Measurements from ENCODE around the gene LY6G5C. TPM values are rescaled to one million over a fixed set of nuclear protein-coding genes. Genes with fewer than 3 reads are reported as not detected.

The LY6G5C gene
- total and polyA plus RNA-seq, 2 of the 13 experiments (the other 11 are each of a cell fraction or from before 2014, with no cell fraction given), result 0.33 to 0.55 TPM

- TF ChIP-seq, protein P1, sequence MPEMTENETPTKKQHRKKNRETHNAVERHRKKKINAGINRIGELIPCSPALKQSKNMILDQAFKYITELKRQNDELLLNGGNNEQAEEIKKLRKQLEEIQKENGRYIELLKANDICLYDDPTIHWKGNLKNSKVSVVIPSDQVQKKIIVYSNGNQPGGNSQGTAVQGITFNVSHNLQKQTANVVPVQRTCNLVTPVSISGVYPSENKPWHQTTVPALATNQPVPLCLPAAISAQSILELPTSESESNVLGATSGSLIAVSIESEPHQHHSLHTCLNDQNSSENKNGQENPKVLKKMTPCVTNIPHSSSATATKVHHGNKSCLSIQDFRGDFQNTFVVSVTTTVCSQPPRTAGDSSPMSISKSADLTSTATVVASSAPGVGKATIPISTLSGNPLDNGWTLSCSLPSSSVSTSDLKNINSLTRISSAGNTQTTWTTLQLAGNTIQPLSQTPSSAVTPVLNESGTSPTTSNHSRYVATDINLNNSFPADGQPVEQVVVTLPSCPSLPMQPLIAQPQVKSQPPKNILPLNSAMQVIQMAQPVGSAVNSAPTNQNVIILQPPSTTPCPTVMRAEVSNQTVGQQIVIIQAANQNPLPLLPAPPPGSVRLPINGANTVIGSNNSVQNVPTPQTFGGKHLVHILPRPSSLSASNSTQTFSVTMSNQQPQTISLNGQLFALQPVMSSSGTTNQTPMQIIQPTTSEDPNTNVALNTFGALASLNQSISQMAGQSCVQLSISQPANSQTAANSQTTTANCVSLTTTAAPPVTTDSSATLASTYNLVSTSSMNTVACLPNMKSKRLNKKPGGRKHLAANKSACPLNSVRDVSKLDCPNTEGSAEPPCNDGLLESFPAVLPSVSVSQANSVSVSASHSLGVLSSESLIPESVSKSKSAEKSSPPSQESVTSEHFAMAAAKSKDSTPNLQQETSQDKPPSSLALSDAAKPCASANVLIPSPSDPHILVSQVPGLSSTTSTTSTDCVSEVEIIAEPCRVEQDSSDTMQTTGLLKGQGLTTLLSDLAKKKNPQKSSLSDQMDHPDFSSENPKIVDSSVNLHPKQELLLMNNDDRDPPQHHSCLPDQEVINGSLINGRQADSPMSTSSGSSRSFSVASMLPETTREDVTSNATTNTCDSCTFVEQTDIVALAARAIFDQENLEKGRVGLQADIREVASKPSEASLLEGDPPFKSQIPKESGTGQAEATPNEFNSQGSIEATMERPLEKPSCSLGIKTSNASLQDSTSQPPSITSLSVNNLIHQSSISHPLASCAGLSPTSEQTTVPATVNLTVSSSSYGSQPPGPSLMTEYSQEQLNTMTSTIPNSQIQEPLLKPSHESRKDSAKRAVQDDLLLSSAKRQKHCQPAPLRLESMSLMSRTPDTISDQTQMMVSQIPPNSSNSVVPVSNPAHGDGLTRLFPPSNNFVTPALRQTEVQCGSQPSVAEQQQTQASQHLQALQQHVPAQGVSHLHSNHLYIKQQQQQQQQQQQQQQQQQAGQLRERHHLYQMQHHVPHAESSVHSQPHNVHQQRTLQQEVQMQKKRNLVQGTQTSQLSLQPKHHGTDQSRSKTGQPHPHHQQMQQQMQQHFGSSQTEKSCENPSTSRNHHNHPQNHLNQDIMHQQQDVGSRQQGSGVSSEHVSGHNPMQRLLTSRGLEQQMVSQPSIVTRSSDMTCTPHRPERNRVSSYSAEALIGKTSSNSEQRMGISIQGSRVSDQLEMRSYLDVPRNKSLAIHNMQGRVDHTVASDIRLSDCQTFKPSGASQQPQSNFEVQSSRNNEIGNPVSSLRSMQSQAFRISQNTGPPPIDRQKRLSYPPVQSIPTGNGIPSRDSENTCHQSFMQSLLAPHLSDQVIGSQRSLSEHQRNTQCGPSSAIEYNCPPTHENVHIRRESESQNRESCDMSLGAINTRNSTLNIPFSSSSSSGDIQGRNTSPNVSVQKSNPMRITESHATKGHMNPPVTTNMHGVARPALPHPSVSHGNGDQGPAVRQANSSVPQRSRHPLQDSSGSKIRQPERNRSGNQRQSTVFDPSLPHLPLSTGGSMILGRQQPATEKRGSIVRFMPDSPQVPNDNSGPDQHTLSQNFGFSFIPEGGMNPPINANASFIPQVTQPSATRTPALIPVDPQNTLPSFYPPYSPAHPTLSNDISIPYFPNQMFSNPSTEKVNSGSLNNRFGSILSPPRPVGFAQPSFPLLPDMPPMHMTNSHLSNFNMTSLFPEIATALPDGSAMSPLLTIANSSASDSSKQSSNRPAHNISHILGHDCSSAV (CRISPR knock-in tag; IDR thresholded peaks at IDR 0.05; ENCODE audit: borderline replicate concordance), result no peak; the same call in 1 of the 2 replicates
- peak; percentile 43 for TF ChIP-seq ARID5B (CRISPR knock-in tag; IDR thresholded peaks at IDR 0.05)
- TF ChIP-seq SNAPC2 (CRISPR knock-in tag; IDR thresholded peaks at IDR 0.05), result peak; percentile 71; the same call in 1 of the 2 replicates
- 0 out of 2 replicates have a peak, but pooled peaks have one; percentile 32 for TF ChIP-seq ZNF83 (CRISPR knock-in tag; IDR thresholded peaks at IDR 0.05; ENCODE audit: borderline replicate concordance)
- TF ChIP-seq ZFYVE20 (CRISPR knock-in tag; IDR thresholded peaks at IDR 0.05; ENCODE audit: borderline replicate concordance, low read depth), result 0 out of 2 replicates have a peak, but pooled peaks have one; percentile 60
- TF ChIP-seq, protein P2, sequence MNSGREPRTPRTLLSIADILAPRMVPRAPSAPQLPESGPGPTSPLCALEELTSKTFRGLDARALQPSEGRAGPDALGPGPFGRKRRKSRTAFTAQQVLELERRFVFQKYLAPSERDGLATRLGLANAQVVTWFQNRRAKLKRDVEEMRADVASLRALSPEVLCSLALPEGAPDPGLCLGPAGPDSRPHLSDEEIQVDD (CRISPR knock-in tag; IDR thresholded peaks at IDR 0.05; ENCODE audit: borderline replicate concordance), result 0 out of 2 replicates have a peak, but pooled peaks have one; percentile 55
- peak in 1 of 2 experiments; percentile 98; a peak in 2 of 4 replicates for TF ChIP-seq POLR2A (IDR thresholded peaks at IDR 0.05; ENCODE audit: insufficient read depth in 1 of 2, low read depth in 2 of 2, low read length in 2 of 2)
- peak; percentile 91 for TF ChIP-seq ELK4 (CRISPR knock-in tag; IDR thresholded peaks at IDR 0.05; ENCODE audit: borderline replicate concordance)
- peak; percentile 82 for TF ChIP-seq PHF20 (CRISPR knock-in tag; IDR thresholded peaks at IDR 0.05)
- TF ChIP-seq ZNF547 (CRISPR knock-in tag; IDR thresholded peaks at IDR 0.05), result peak; percentile 5; the same call in 1 of the 2 replicates
- TF ChIP-seq ZNF652 (CRISPR knock-in tag; IDR thresholded peaks at IDR 0.05; ENCODE audit: borderline replicate concordance, low read depth), result peak; percentile 4; the same call in 1 of the 2 replicates
- TF ChIP-seq MLX (CRISPR knock-in tag; IDR thresholded peaks at IDR 0.05), result no peak
- no peak for TF ChIP-seq RAD51 (IDR thresholded peaks at IDR 0.05; ENCODE audit: borderline replicate concordance)
These were observed 15.1 kb downstream of the LY6G5C start, which contains the start of gene CSNK2B (continued) for GRCh38 chr6:31665501-31666336.
